NCI-H1092 treated with DMSO at 0.1 percent for 48 hours (cell line): ENCODE data around the gene LRRC4C.
"Not testable (repeated sequence)": the region's sequence is repeated elsewhere in the genome, so short reads cannot be mapped to it uniquely, and the experiment has no call there.

Experiments used
- DNase-seq: peaks from one replicate; lab custom pipeline; 2025; lab: John Stamatoyannopoulos, UW

The LRRC4C gene

DNA sequence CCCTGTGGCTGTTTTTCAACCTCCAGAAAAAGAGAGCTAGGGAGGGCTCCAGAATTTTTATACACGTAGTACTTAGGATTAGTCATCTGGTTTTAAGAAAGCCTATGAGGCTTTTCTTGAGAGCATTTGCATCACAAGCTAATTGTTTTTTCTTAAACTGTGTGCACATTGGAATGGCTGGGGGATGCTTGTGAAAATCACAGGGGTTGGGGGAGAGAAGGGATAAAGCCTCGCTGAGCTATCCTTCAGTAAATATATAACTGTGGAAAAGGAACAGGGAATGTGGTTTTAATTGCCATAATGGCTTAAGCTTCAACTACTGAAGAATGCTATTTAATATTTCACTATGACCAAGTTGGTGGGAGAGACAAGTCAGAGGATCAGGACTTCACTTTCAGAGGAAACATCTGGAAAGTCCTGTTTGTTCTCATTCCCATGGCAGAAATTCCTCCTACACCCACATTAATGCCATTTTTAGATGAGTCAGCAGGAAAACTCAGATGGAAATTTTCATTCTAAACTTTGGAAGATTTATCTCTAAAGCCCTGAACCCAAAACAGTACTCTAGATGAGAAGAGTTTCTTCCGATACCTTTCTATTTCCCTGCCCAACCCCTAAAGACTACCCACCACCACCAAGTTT lies 591.3 kb downstream of the LRRC4C start:
- DNase-seq = no peak

DNA sequence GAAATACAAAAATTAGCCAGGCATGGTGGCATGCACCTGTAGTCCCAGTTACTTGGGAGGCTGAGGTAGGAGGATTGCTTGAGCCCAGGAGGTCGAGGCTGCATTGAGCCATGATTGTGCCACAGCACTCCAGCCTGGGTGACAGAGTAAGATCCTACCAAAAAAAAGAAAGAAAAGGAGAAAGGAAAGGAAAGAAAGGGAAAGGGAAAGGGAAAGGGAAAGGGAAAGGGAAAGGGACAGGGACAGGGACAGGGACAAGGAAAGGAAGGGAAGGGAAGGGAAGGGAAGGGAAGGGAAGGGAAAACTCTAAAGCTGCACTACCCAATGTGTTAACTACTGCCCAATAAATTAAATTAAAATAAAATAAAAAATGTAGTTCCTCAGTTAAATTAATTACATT lies 601.7 kb downstream of the LRRC4C start:
- not testable (repeated sequence) for DNase-seq

DNA sequence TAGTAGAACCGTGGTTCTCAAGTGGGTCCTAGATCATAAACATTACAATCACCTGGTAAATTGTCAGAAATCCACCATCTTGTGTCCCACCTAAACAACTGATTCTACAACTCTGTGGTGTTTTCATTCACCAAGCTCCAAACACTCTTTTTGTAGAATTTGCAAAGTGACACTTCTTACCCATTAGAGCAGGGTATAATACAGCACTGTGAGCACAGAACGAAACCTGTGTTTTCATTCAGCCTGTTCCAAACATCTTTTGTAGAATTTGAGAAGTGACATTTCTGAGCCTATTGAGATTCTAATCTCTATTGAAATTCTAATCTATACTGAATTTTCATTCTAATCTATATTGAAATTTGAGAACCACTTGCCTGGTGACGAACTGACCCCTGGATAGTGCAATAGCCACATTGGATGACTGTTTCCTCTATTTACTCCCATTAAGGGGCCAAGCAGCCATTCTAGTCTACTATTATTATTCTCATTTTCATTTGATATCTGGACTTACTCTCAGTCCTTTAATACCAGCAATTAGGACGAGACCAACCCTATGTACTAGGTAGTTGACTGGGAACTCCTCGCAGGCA lies 616.6 kb downstream of the LRRC4C start:
- no peak for DNase-seq

DNA sequence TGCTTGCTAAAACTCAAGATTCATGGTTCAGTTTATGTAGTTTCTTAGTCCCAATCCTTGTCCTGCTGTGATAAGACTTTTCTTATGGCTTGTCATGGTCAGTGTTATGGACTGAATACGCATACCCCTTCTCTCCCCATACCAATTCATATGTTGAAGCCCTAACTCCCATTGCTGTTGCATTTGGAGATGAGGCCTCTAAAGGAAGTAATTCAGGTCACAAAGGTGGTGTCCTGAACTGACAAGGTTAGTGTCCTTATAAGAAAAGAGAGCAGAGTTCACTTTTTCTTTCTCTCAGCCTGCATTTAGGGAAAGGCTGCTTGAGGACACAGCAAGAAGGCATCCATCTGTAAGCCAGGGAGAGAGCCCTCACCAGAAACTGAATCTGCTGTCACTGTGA lies 618.2 kb downstream of the LRRC4C start:
- no peak for DNase-seq

DNA sequence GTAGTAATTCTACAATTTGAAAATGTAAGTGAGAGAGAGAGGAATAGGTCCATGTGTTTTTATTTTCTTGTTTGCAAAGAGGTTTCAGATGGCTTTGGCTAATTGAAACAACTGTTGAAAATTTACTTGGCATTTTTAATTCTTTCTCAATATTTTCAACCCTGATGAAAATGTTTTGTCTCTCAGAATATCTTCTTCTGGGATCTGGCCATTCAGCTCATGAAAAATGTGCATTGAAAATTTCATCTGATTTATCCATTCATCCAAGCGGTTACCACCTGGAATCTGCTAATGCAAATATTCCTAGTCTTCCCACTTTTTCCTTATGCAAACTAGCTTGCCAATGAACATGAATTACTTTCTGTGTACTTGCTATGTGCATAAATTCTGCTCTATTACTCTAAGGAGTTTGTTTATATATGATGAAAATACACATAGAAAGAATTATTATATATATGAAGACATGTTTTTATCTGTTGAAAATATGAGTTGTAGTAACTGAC lies 621.2 kb downstream of the LRRC4C start:
- no peak for DNase-seq

DNA sequence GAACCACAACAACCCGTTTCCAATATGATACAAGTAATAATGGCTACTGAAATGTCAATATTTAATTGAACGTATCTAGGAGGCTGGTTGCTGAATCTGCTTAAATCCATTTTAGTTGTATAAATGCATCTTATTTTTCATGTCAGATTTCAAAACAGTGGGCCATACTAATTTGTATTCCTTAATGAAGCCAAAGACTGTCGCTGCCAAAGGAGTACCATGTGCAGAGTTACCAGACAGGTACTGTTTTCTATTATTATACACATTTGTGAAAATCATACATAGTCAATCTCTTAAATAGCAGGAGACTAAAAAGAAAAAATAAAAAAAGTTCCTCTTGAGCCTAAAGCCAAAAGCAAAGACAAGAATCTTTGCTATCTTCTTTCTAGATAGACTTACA lies 632.3 kb downstream of the LRRC4C start:
- no peak for DNase-seq

DNA sequence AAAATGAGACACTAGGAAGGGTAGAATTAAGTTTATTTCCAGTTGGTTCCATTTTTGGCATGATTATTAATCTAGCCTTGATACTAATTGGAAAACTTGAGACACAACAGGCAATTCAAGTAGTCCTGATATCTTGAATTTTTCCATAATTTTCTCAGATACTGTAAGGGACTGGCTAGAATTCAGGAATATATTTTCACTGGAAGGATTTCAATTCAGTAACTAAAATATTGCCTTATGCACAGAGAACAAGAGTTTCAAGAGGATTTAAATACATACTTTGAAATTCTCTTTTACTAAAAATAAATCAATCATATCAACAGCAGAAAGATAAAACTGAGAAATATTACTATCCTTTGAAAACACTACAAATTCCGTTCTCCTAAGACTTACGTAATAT lies 632.9 kb downstream of the LRRC4C start:
- no peak for DNase-seq

DNA sequence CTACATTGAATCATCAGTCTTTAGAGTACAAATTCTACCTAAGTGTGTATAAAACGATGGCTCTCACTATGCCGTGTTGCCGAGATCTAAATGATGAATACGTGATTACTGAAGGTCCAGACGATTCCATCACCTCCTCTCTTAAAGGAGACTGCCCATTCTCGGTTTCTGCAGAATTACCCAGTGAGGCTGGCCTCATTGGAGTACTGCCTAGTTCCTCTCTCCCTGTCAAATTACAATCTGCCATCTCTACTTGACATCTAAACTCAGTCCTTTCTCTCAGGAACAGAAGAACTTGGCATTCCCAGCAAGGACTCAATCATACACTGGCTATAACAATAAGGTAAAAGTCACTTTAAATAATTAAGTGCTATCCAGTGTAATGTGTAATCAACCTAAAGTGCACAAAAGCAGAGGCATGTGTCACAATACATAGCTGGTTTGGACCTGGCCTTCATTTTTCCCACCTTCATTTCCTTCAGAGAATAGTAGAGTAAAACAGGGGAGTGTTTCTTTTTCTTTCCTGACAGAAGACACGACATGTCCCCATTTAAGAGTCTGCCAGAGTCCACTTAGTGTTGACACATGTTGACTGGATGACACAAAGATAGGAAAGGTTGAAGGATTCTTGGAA lies 634.1 kb downstream of the LRRC4C start:
- DNase-seq = no peak

DNA sequence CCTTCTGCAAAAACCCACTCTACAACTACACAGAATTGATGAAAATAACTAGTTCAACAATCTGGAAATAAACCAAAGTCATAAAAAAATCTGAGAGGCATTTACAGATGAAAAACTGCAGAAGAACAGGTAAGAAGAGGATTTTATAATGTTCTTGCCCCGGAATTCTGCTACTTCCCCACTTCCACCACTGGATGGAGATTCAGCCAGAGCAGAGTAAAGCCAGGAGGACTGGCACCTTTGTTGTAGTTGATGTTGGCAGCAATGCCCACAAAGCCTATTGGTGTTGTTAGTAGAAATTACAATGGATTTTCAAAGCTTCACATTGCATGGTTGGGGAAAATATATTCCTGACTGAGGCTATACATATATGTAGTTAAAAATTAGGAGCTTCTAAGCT lies 640.2 kb downstream of the LRRC4C start:
- no peak for DNase-seq

DNA sequence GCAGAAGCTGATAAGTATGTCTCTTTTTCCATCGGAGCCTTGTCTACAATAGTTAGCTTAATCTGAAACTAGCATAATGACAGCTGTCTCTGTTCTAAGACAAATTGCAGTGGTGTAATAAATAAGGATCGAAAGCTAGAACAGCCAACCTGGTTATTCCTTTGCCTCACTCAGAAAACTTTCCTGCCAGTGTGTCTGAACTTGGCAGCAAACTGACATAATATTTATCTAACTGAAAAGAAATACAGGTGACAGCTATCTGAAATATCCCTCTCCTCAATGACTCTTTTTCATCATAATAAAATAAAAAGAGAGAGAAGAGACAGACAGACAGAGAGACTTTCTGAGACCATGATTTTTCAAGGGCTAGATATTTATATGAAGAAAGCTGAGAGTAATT lies 642.5 kb downstream of the LRRC4C start:
- no peak for DNase-seq

DNA sequence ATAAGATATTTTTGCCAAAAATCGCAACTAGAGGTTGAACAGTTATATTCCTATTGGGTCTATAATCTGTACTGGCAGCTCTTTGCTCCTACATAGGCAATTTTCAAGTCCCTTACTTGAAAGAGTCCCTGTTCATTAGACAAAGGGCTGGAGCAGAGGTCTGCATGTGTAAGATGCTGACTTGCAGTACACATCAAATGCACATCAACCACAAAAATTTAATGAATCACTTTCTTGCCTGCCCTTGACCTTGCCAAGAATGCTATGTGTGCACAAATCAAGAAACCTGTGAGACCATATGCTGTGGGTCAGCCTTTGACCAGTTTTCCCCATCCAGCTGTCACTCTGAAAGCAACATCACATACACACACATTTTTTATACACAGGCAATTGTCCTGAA lies 661.5 kb downstream of the LRRC4C start:
- no peak for DNase-seq

DNA sequence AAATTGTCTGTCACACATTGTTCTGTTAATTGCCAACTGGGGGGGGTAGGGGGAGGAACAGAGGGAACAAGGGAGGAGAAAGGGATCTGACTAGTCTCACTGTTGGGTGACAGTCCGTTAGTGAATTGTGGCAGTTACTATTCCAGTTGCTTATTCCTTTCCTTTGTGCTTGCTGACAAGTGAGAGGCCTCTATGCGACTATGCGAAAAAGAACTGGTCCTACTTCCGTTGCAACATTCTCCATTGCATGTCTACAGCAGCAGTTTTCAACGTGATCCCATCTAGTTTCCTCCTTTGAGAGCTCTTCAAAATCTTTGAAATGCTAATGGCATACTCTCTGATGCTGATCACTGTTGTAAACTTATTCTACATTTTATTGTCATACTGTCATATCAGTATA lies 672.2 kb downstream of the LRRC4C start:
- DNase-seq = no peak

DNA sequence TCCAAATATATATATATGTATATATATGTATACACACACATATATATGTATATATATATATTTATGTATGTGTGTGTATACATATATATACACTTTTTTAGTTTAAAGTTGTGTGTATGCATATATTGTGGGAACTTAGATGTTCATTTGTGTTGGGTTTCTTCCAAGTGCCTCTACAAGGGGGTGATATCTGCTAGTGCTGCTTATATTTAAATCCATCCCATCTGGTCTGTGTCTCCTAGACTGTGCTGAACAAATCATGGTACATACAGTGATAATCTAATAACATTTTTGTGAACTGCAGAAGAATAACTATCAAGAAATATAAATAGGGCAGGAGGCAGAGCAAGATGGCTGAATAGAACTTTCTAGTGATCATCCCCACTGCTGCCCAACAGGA lies 696.4 kb downstream of the LRRC4C start:
- DNase-seq = no peak

DNA sequence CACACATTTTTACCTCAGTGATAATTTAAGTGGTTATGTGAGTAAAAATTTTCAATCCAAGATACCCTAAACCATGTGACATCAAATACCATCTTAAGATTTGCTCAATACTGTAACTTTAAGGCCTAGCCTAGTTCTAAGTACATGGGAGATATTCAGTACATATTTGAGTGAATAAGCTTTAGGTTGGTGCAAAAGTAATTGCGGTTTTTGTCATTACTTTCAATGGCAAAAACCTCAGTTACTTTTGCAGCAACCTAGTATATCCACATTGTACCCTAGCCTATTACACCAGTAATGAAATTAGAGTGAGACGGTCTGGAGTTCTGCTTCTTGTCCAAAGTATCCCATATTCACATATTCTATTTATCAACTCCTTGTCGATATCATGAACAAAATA lies 700.1 kb downstream of the LRRC4C start:
- no peak for DNase-seq

DNA sequence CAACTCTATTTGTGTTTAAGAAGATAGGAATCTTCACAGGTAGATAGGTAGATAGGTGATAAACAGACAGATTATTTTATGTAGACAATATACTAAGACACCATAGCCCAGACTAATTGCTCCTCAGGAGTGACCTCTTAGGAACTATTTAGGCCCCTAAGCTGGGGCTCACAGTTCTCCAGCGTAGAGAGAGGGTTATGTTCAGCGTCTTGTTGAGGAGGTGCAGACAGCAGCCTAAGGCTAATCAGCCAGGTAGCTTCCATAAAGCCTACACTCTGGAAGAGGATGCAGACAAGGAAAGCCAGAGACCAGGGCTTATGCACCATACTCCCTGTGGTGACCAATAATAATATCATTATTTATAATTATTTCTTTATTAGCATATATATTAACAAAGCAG lies 705.2 kb downstream of the LRRC4C start:
- no peak for DNase-seq

DNA sequence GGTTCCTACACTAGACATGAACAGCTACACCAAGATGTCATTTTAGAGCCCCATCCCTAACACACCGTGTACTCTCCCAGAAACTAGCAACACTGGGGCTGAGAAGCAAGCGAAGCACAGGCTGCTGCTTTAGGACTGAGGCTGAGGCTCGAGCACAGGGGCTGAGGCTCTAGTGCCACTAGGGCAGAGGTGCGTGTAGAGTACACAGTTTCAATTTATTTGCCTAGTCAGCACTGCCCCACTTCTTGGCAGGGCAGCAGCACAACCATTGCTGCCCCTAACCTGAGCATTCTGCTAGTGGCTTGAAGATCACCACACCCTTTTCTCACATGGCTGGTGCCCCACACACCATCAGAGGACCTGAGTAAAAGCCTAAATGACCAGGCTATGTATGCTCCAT lies 713.2 kb downstream of the LRRC4C start:
- no peak for DNase-seq

DNA sequence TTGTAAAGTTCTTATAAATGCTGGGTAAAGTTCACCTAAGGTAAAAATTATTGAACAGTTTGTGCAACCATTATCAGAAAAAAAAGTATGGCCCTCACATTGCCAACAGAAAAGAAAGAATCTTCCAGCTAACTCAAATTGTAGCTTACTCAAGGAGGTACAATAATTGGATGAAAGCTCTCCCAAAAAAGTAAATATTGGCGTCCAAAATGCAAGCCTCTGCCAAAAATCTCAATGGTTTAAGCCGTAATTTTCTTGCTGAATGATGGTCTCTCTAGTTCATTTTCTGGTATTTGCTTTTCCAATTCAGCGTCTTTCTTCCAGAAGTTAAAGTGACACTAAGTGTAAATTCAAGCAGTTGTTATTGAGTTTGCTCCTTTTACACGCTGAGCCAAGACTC lies 727.3 kb downstream of the LRRC4C start:
- DNase-seq = peak; percentile 28

DNA sequence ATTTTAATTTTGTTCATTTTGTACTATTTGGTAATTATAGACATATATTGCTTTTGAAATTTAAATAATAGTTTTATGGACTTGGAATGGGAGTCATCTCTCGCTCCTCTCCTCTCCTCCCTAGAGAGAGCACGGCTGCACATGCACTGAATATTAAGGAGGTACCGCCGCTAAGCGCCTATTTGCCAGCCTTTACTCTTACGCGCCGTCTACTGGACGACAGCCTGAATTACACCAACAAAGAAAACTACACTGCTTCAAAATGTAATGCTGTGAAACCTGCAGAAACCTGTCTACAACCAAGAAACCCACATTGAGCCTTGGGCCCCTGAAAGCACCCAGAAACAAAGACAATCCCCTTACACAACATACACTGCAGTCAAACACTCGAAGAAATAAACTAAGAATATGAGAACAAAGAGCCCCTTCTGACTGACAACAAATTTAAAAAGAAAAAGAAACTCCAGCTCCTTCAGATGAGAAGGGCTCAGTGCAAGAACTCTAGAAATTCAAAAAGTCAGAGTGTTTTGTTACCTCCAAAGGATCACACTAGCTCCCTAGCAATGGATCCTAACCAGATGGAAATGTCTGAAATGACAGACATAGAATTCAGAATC lies 737.2 kb downstream of the LRRC4C start:
- DNase-seq = no peak

DNA sequence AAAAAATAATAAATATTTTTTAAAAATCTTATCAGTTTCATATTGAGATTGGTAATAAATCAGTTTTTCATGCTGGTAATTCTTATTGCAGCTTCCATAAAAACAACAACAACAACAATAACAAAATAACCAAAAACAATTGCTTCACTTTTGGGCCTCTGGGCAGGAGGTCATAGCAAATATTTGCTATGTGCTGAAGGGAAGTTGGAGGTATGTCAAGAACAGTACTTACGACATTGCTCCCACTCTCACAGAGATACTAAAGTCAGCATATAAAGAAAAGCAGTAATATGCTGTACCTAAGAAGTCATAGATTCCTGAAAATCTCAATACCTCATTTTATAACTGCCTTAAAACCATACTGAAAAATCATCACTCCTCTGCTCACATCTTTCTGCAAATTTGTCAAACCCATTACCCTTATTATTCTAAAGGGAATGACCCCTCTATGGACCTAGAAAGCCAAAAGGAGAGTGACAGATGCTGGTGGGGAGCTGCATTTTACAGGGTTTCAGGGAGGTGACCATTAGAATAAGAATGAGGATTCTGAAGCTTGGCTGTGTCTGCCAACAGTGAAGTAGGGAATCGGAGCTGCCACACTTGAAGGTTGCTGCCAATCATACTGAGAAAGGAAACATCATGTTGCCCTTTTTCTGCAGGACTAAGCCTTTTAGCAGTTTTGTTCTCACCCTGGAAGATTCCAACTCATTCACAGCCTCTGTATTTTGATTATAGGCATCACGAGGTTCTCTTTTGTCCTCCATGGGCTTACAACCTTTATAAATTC lies 742.9 kb downstream of the LRRC4C start:
- DNase-seq = no peak

DNA sequence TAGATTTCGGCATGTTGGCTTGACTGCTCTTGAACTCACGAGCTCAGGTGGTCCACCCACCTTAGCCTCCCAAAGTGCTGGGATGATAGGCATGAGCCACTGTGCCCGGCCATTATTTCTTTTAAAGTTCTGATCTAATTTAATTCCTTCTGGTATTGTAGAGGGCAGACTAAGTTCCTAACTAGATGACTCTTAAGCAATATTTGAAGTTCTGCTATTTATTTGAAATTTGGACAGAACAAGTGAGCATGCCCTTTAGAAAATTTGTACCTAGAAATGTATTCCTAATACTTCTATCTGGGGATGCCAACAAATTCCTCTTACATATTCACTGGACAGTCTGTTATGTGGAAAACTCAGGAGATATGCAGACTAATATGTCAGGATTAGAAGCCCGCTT lies 746.4 kb downstream of the LRRC4C start:
- DNase-seq = no peak

DNA sequence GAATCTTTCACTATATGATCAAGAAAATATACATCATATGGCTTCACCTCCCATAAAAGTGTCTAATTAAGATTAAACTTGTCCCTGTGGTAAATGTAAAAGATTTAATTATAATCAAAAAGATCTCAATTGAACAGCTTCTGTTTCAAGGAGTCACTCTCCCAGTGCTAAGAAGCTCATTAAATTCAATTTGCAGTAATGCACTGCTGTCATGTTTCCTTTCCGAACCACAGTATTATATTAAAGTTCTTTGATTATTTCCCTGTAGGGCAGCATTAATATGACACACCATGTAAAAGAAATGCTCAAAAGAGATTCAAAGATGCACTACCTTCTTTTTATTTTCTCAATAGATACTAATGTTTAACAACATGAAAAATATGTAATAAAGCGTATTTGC lies 758.4 kb downstream of the LRRC4C start:
- no peak for DNase-seq

DNA sequence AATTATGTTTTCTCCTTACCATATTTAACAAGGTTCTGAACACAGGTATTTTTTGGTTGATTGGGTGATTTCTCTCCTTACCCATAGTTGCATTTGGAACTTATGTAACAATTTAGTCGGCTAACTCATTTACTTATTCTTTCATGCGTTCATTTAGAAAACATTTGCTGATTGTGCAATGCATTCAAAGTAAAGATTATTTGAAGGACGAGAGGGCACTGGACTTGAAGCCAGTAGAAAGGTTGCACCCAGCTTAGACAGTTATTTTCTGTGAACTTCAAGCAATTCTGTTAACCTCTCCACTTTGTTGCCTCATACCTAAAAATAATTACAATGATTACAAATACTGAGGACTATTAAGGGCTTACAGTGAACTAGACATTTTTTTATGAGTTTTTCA lies 769.6 kb downstream of the LRRC4C start:
- DNase-seq = no peak
